ENCODE data around the gene NAGPA. TPM values are rescaled to one million over a fixed set of nuclear protein-coding genes. Genes with fewer than 3 reads are reported as not detected.

NAGPA gene
- total RNA-seq, 3 donors from 2014 or later, result 21.5 to 34.7 (median 24.9) TPM

DNA sequence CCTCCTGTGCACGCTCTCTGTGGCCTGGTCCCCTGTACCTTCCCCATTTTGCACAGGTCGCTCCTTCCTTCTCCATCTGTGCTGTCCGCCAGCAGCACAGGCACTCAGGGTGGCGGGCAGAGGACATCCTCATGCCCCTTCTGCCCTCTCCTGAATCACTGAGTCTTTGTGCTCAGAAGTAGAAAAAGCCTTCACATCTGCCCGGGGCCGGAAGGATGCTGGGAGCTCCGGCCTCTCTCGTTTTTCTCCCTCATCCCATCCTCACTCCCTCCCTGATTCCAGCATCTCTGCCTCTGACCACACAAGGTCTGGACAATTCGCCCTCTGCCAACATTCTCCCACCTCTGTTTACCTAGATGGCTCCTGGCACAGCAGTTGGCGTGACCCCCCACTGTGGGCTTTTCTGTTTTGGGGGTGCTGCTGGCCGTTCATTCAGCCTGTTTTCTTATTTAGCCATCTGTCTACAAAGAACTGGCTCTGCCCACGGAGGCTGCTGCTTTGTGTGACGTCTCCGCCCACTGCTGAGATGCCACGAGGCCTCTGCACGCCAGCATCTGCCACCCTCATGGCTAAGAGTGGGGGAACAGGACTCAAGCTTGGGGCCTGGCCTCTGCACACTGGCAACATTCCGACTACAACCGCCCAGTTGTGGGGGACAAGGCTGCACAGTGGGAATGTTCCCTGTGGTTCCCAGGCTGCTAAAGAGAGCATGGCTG is 38.9 kb downstream of the NAGPA start:
- Histone ChIP-seq H3K4me3 (no peak overlapping the region), H3K9me3 (no peaks in the 10 kb centered on the region), H3K36me3 (ENCODE audit: low read depth) (no peaks in the 10 kb centered on the region), H3K4me1 (ENCODE audit: low read depth) (no peaks in the 10 kb centered on the region)
- intact Hi-C loops (cut with DNase I, micrococcal nuclease), result no loop called here
- no peak for ATAC-seq
- no peak for DNase-seq
- TF ChIP-seq, protein P1, sequence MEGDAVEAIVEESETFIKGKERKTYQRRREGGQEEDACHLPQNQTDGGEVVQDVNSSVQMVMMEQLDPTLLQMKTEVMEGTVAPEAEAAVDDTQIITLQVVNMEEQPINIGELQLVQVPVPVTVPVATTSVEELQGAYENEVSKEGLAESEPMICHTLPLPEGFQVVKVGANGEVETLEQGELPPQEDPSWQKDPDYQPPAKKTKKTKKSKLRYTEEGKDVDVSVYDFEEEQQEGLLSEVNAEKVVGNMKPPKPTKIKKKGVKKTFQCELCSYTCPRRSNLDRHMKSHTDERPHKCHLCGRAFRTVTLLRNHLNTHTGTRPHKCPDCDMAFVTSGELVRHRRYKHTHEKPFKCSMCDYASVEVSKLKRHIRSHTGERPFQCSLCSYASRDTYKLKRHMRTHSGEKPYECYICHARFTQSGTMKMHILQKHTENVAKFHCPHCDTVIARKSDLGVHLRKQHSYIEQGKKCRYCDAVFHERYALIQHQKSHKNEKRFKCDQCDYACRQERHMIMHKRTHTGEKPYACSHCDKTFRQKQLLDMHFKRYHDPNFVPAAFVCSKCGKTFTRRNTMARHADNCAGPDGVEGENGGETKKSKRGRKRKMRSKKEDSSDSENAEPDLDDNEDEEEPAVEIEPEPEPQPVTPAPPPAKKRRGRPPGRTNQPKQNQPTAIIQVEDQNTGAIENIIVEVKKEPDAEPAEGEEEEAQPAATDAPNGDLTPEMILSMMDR (IDR thresholded peaks at IDR 0.05), result no peak

DNA sequence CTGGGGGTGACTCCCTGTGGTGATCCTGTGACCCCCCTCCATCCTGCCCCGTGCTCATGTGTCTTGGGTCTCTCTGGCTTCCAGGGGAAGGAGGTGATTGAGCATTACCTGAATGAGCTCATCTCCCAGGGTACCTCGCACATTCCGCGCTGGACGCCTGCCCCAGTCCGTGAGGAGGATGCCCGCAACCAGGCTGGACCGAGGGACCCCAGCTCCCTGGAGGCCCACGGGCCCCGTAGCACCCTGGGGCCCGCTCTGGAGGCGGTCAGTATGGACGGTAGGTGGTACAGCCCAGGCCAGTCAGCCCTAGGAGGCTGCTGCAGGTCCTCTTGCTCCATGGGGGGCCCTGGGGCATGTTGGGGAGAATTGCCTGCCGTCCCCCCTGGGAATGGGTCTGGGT is 42.0 kb downstream of the NAGPA start:
- Histone ChIP-seq H3K36me3 (ENCODE audit: low read depth) (no peaks in the 10 kb centered on the region), H3K4me3 (no peak overlapping the region), H3K4me1 (ENCODE audit: low read depth) (no peaks in the 10 kb centered on the region), H3K9me3 (no peaks in the 10 kb centered on the region)
- TF ChIP-seq, protein P1 (IDR thresholded peaks at IDR 0.05), result no peak
- no peak for ATAC-seq
- peak in 1 of 3 donors; percentile 47 for DNase-seq
- intact Hi-C loops (cut with DNase I, micrococcal nuclease), result no loop called here

DNA sequence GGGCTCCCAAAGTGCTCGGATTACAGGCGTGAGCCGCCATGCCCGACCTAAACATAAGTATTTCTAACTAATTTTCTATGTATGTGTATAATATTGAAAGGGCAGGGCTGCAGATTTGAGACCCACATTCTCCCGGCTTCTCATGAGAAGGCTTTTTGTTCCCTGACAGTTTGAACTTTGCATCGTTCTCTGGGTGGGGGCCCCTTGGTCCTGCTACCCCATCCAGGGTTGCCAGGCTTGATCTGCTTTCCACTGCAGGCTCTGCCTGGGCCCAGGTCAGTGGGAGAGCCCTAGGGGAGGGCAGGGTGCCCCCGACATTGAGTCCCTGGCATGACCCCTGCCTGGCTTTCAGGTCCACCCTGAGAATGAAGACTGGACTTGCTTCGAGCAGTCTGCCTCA is 43.3 kb downstream of the NAGPA start:
- peak in 1 of 3 donors; percentile 14 for DNase-seq
- Histone ChIP-seq H3K36me3 (ENCODE audit: low read depth) (no peaks in the 10 kb centered on the region), H3K9me3 (no peaks in the 10 kb centered on the region), H3K4me1 (ENCODE audit: low read depth) (no peaks in the 10 kb centered on the region), H3K4me3 (no peak overlapping the region)
- TF ChIP-seq, protein P1 (IDR thresholded peaks at IDR 0.05), result no peak
- no peak for ATAC-seq
- intact Hi-C loops (cut with DNase I, micrococcal nuclease), result no loop called here

- Histone ChIP-seq H3K4me1 (ENCODE audit: low read depth) (no peaks in the 10 kb centered on the region), H3K36me3 (ENCODE audit: low read depth) (no peaks in the 10 kb centered on the region), H3K4me3 (no peak overlapping the region), H3K9me3 (no peaks in the 10 kb centered on the region)
- intact Hi-C loops (cut with DNase I, micrococcal nuclease), result no loop called here
- DNase-seq, result peak in 1 of 3 donors; percentile 7
- TF ChIP-seq, protein P1 (IDR thresholded peaks at IDR 0.05), result no peak
- ATAC-seq, result no peak
These were observed 44.2 kb downstream of the NAGPA start for GRCh38 chr16:4989391-4990006.

DNA sequence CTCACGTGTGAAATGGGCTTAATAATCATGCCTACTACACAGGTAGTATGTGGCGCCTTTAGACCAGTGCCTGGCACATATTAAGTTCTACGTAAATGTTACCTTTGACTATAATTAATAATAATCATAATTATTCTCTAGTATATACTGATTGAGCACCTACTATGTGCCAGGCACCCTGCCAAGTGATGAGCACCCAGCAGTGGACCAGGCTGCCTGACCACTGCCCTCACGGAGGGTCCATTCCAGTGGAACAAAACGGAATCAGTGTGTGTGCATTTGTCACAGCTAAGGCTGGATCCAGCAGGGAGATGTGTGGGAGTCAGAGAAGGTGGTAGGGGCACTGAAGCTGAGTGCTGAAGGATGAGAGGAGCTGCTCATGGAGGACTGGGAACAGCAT is 45.1 kb downstream of the NAGPA start:
- TF ChIP-seq, protein P1 (IDR thresholded peaks at IDR 0.05), result no peak
- no peaks in the 10 kb centered on the region for H3K4me1 ChIP-seq (ENCODE audit: low read depth)
- DNase-seq, result peak in 1 of 3 donors; percentile 6
- H3K4me3 ChIP-seq, result no peak overlapping the region
- ATAC-seq, result no peak
- no peaks in the 10 kb centered on the region for H3K36me3 ChIP-seq (ENCODE audit: low read depth)
- intact Hi-C loops (cut with DNase I, micrococcal nuclease), result no loop called here
- no peaks in the 10 kb centered on the region for H3K9me3 ChIP-seq
